Suprapubic skin (tissue), 4 donors: ENCODE data around the gene SEZ6L. TPM values are rescaled to one million over a fixed set of nuclear protein-coding genes. Genes with fewer than 3 reads are reported as not detected.

Source experiments
- DNase-seq, 2 donors: peaks; one replicate each; pipeline ENCODE4 v3.0.0-alpha.2; 2019; ENCODE audit warnings: low spot score in 2 of 2
- H3K27ac ChIP-seq: fragments of 200-600 bp; sonication (generic); one replicate; pipeline ENCODE4 v1.5.1; 2019
- H3K27me3 ChIP-seq: fragments of 200-600 bp; sonication (generic); one replicate; pipeline ENCODE4 v1.5.1; 2019
- H3K36me3 ChIP-seq: fragments of 200-600 bp; sonication (generic); one replicate; pipeline ENCODE4 v1.5.1; 2019
- H3K4me1 ChIP-seq: fragments of 200-600 bp; sonication (generic); one replicate; pipeline ENCODE4 v1.5.1; 2019
- H3K4me3 ChIP-seq: fragments of 200-600 bp; sonication (generic); one replicate; pipeline ENCODE4 v1.5.1; 2019; ENCODE audit warnings: mild to moderate bottlenecking
- H3K9me3 ChIP-seq: fragments of 200-600 bp; sonication (generic); one replicate; pipeline ENCODE4 v1.5.1; 2019
- EP300 ChIP-seq: sonication (generic); formaldehyde crosslinking; IDR thresholded peaks from one replicate; pipeline ENCODE4 v1.6.1; 2017; ENCODE audit warnings: antibody characterized with exemption
- POLR2A ChIP-seq, 2 donors: fragments of 450-650 bp; IDR thresholded peaks; one replicate each; pipeline ENCODE4 v1.6.1; 2017; ENCODE audit warnings: antibody characterized with exemption in 2 of 2, mild to moderate bottlenecking in 2 of 2, moderate library complexity in 2 of 2
- POLR2AphosphoS5 ChIP-seq, 3 donors: sonication (generic); formaldehyde crosslinking; IDR thresholded peaks; one replicate each; pipeline ENCODE4 v1.6.1; 2017; ENCODE audit warnings: antibody characterized with exemption in 3 of 3
- WGBS: methylation state at CpG from one replicate; pipeline ENCODE4 v1.1.5; 2018; 5-methylcytosine and 5-hydroxymethylcytosine counted together
- total RNA-seq, 4 donors: library from RNA; depleted of rRNA; stranded (reverse); fragments of >200 nt; gene quantifications; one replicate each; pipeline ENCODE4 v1.1.0, GENCODE V29; 2016
- TF ChIP-seq, protein P1 (sequence below), 2 donors: fragments of 200-600 bp in 1 of 2; fragments of 450-650 bp in 1 of 2; sonication (generic) in 1 of 2; IDR thresholded peaks; one replicate each; pipeline ENCODE4 v1.5.1; 2016 to 2019; ENCODE audit warnings: antibody characterized with exemption in 2 of 2, mild to moderate bottlenecking in 1 of 2, moderate library complexity in 1 of 2

Gene SEZ6L
- total RNA-seq, 4 donors from 2014 or later: 0.24 to 2.2 (median 0.89) TPM

DNA sequence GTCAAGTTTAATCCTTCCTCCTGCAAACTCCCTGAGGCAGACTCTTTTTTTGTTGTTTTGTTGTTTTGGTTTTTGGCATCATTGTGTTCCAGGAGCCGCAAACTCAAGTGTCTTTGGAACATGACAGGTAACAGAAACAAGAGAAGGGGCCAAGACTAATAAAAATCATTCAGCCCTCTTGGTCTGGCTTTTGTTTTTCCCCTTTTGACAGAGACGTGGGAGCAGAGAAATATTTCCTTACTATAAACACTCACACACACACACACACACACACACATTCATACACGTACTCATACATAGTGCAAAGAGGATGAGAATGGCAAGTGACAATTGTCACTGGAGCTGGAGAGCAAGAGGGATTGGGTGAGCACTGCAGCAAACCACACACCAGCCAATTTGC is 249.4 kb downstream of the SEZ6L start:
- TF ChIP-seq POLR2A (IDR thresholded peaks at IDR 0.05) (no peak), EP300 (no peak), POLR2AphosphoS5 (IDR thresholded peaks at IDR 0.05) (no peak)
- TF ChIP-seq, protein P1, sequence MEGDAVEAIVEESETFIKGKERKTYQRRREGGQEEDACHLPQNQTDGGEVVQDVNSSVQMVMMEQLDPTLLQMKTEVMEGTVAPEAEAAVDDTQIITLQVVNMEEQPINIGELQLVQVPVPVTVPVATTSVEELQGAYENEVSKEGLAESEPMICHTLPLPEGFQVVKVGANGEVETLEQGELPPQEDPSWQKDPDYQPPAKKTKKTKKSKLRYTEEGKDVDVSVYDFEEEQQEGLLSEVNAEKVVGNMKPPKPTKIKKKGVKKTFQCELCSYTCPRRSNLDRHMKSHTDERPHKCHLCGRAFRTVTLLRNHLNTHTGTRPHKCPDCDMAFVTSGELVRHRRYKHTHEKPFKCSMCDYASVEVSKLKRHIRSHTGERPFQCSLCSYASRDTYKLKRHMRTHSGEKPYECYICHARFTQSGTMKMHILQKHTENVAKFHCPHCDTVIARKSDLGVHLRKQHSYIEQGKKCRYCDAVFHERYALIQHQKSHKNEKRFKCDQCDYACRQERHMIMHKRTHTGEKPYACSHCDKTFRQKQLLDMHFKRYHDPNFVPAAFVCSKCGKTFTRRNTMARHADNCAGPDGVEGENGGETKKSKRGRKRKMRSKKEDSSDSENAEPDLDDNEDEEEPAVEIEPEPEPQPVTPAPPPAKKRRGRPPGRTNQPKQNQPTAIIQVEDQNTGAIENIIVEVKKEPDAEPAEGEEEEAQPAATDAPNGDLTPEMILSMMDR (IDR thresholded peaks at IDR 0.05): no peak
- WGBS: 41% methylated on average over 3 of the region's 3 CpGs
- H3K4me1 ChIP-seq: peaks cover 20% of the 10 kb centered on the region
- peaks cover 7% of the 10 kb centered on the region for H3K9me3 ChIP-seq
- peaks cover 1% of the 10 kb centered on the region for H3K27me3 ChIP-seq
- no peak for DNase-seq
- H3K36me3 ChIP-seq: no peaks in the 10 kb centered on the region
- H3K27ac ChIP-seq: no peak overlapping the region
- no peak overlapping the region for H3K4me3 ChIP-seq

DNA sequence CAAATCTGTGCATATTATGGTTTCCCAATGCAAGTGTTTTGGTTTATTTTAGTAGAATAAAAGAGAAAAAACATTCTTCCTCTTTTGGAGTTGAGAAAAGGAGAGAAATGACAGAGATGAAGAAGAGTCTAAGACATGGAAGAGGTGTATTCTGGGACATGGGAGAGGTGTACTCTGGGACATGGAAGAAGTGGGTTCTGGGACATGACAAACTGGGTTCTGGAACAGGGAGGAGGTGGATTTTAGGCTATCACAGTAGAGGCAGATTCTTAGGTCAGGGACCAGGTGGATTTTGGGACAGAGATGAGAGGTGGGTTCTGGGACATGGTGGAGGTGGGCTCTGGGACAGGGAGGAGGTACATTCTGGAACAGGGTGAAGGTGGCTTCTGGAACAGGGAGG is 257.7 kb downstream of the SEZ6L start:
- TF ChIP-seq EP300 (no peak), POLR2AphosphoS5 (IDR thresholded peaks at IDR 0.05) (no peak), POLR2A (IDR thresholded peaks at IDR 0.05) (no peak)
- TF ChIP-seq, protein P1 (IDR thresholded peaks at IDR 0.05): no peak
- H3K9me3 ChIP-seq: peaks cover 7% of the 10 kb centered on the region
- peaks cover 15% of the 10 kb centered on the region for H3K4me1 ChIP-seq
- H3K36me3 ChIP-seq: no peaks in the 10 kb centered on the region
- H3K27me3 ChIP-seq: no peaks in the 10 kb centered on the region
- no peak overlapping the region for H3K4me3 ChIP-seq
- H3K27ac ChIP-seq: no peak overlapping the region
- DNase-seq: no peak

- Histone ChIP-seq H3K27ac (peak within 1 kb of the TSS; percentile 77), H3K9me3 (no peaks in the 10 kb centered on the region), H3K4me3 (peak within 1 kb of the TSS; percentile 55), H3K27me3 (no peaks in the 10 kb centered on the region), H3K36me3 (no peaks in the 10 kb centered on the region), H3K4me1 (peaks cover 15% of the 10 kb centered on the region)
- no peak for TF ChIP-seq POLR2AphosphoS5 (IDR thresholded peaks at IDR 0.05)
- TF ChIP-seq POLR2A (IDR thresholded peaks at IDR 0.05): no peak
- TF ChIP-seq EP300: no peak
- TF ChIP-seq, protein P1 (IDR thresholded peaks at IDR 0.05): no peak
- under 1% methylated on average over 37 of the region's 96 CpGs for WGBS
- peak in 1 of 2 donors; percentile 69 for DNase-seq
Measured at GRCh38 chr22:26428515-26429457, 259.5 kb downstream of the SEZ6L start, which contains the start of gene ASPHD2. TSS of gene ASPHD2 (plus strand) at chr22:26429260. CDS start at chr22:26433616, 4,356 bp downstream.

GRCh38 chr22:26429458-26430286 is 260.4 kb downstream of the SEZ6L start:
- Histone ChIP-seq H3K36me3 (no peaks in the 10 kb centered on the region), H3K27me3 (no peaks in the 10 kb centered on the region), H3K9me3 (no peaks in the 10 kb centered on the region), H3K4me3 (peak overlapping the region; percentile 55), H3K27ac (no peak overlapping the region), H3K4me1 (peaks cover 15% of the 10 kb centered on the region)
- TF ChIP-seq, protein P1 (IDR thresholded peaks at IDR 0.05): no peak
- no peak for TF ChIP-seq POLR2AphosphoS5 (IDR thresholded peaks at IDR 0.05)
- WGBS: 20% methylated on average over 22 of the region's 50 CpGs
- DNase-seq: no peak

DNA sequence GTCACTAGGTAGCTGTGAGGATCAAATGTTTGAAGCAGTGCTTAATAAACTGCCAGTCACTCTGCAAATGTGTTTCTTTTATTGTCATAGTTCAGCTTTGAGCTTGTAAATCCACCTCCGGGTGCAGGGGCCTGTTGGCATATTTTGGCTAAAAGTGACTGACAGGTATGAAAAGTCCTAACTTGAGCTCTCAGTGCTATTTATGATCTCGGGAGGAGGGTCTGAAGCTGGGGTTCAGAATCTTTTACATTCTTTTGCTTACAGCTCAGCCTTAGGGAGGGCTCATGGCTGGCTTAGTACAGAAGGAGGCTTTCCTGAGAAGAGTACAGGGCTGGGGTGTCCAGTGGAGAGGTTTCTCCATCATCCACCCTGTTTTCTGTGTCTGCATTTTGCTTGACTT is 261.3 kb downstream of the SEZ6L start:
- DNase-seq: no peak
- Histone ChIP-seq H3K4me3 (no peak overlapping the region), H3K27me3 (no peaks in the 10 kb centered on the region), H3K9me3 (no peaks in the 10 kb centered on the region), H3K36me3 (no peaks in the 10 kb centered on the region), H3K4me1 (peaks cover 15% of the 10 kb centered on the region), H3K27ac (no peak overlapping the region)
- TF ChIP-seq, protein P1 (IDR thresholded peaks at IDR 0.05): no peak
- no peak for TF ChIP-seq EP300
- no peak for TF ChIP-seq POLR2AphosphoS5 (IDR thresholded peaks at IDR 0.05)
- TF ChIP-seq POLR2A (IDR thresholded peaks at IDR 0.05): no peak
- 82% methylated on average over 2 of the region's 2 CpGs for WGBS
